B cell (primary cell): ENCODE results near the gene HIBCH.
"Not testable (repeated sequence)": the region's sequence is repeated elsewhere in the genome, so short reads cannot be mapped to it uniquely, and the experiment has no call there.

ENCODE experiments used
- CTCF ChIP-seq: fragments of 200-600 bp; IDR thresholded peaks from one replicate; pipeline ENCODE4 v1.8.0; 2022; ENCODE audit warnings: antibody characterized with exemption, mild to moderate bottlenecking
- EZH2 ChIP-seq: IDR thresholded peaks from 2 replicates; pipeline ENCODE4 v1.6.1; 2012; ENCODE audit warnings: borderline replicate concordance, low read depth, mild to moderate bottlenecking, moderate library complexity, low read length; ENCODE audit not compliant: insufficient read depth, poor library complexity, severe bottlenecking

GRCh38 chr2:190222745-190223144, 96.9 kb downstream of the HIBCH start:
- TF ChIP-seq EZH2, CTCF: not testable (repeated sequence)
